ENCODE results near the gene PKHD1.

Gene PKHD1

GRCh38 chr6:51915098-51915497 lies 172.3 kb downstream of the PKHD1 start:
- ChIA-PET CTCF (no interaction called here), POLR2A (no interaction called here)
- no peak for DNase-seq (ENCODE audit: extremely low spot score)
- TF ChIP-seq CTBP1 (IDR thresholded peaks at IDR 0.05; ENCODE audit: borderline replicate concordance): no peak
- TF ChIP-seq L3MBTL2 (conservative IDR thresholded peaks at IDR 0.05): no peak
- TF ChIP-seq FOXK2 (IDR thresholded peaks at IDR 0.05): no peak
- TF ChIP-seq ELF4 (IDR thresholded peaks at IDR 0.05): no peak
- TF ChIP-seq ARNT (IDR thresholded peaks at IDR 0.05): no peak
- no peak for TF ChIP-seq SUZ12 (IDR thresholded peaks at IDR 0.05)
- no peak for TF ChIP-seq SP1 (IDR thresholded peaks at IDR 0.05)

DNA sequence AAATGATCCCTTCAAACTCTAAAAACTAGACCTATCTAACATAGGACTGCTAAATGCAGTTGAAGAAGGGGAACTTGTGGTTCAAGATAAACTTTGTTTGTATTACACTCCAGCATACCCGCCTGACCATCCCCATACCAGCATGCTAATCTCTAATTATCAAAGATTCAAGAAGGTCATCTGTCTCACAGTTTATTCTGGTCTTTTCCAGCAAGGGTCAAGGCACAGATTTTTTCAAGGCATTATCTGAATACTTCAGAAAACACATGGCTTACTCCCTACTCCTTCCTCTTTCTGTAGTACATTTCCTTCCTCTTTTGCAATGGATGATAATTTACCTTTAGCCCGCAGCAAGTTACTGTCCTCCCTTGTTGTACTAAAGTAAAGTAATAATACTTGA lies 174.1 kb downstream of the PKHD1 start:
- DNase-seq (ENCODE audit: extremely low spot score): no peak
- no peak for TF ChIP-seq FOXM1 (IDR thresholded peaks at IDR 0.05; ENCODE audit: borderline replicate concordance)
- TF ChIP-seq HDGF (IDR thresholded peaks at IDR 0.05; ENCODE audit: borderline replicate concordance): no peak
- no peak for TF ChIP-seq ZNF384 (IDR thresholded peaks at IDR 0.05)
- no peak for TF ChIP-seq LEF1 (IDR thresholded peaks at IDR 0.05; ENCODE audit: borderline replicate concordance)
- no peak for TF ChIP-seq SP1 (IDR thresholded peaks at IDR 0.05)
- no peak for TF ChIP-seq TARDBP (IDR thresholded peaks at IDR 0.05)
- no peak for TF ChIP-seq ELF4 (IDR thresholded peaks at IDR 0.05)
- TF ChIP-seq L3MBTL2 (conservative IDR thresholded peaks at IDR 0.05): no peak
- no peak for TF ChIP-seq CTBP1 (IDR thresholded peaks at IDR 0.05; ENCODE audit: borderline replicate concordance)
- TF ChIP-seq SUZ12 (IDR thresholded peaks at IDR 0.05): no peak
- no peak for TF ChIP-seq NFRKB (IDR thresholded peaks at IDR 0.05)
- TF ChIP-seq FOXK2 (IDR thresholded peaks at IDR 0.05): no peak
- ChIA-PET CTCF (no interaction called here), POLR2A (no interaction called here)

DNA sequence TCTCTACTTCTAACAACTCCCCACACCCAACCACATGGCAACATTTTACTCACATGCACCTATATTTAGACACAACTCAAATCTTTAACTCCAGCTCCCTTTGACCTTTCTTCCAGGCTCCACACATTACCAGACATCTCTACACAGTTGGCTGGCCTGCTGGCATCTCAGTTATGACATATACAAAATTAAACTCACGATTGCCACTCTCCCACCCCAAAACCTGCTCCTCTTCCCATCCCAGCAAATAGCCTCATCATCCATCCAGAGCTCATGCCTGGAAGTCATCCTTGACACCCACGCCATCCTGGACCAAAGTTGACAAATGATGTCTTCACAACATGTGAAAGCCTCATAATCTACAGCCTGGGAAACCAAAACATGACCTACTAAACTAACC lies 176.6 kb downstream of the PKHD1 start:
- TF ChIP-seq SUZ12 (IDR thresholded peaks at IDR 0.05) (no peak), LEF1 (IDR thresholded peaks at IDR 0.05; ENCODE audit: borderline replicate concordance) (no peak), SP1 (IDR thresholded peaks at IDR 0.05) (no peak), NFRKB (IDR thresholded peaks at IDR 0.05) (no peak), FOXK2 (IDR thresholded peaks at IDR 0.05) (no peak), BHLHE40 (IDR thresholded peaks at IDR 0.05; ENCODE audit: borderline replicate concordance) (no peak), FOXM1 (IDR thresholded peaks at IDR 0.05; ENCODE audit: borderline replicate concordance) (no peak), ARNT (IDR thresholded peaks at IDR 0.05) (no peak), ZNF384 (IDR thresholded peaks at IDR 0.05) (no peak), ELF4 (IDR thresholded peaks at IDR 0.05) (no peak), CTBP1 (IDR thresholded peaks at IDR 0.05; ENCODE audit: borderline replicate concordance) (no peak)
- no peak for DNase-seq (ENCODE audit: extremely low spot score)
- CTCF ChIA-PET: no interaction called here
- POLR2A ChIA-PET: no interaction called here

GRCh38 chr6:51908243-51908642 lies 179.2 kb downstream of the PKHD1 start:
- ChIA-PET CTCF (no interaction called here), POLR2A (no interaction called here)
- DNase-seq (ENCODE audit: extremely low spot score): no peak
- no peak for TF ChIP-seq PKNOX1 (IDR thresholded peaks at IDR 0.05)
- TF ChIP-seq CTBP1 (IDR thresholded peaks at IDR 0.05; ENCODE audit: borderline replicate concordance): no peak
- no peak for TF ChIP-seq ARNT (IDR thresholded peaks at IDR 0.05)
- no peak for TF ChIP-seq L3MBTL2 (conservative IDR thresholded peaks at IDR 0.05)
- TF ChIP-seq FOXK2 (IDR thresholded peaks at IDR 0.05): no peak
- no peak for TF ChIP-seq NFRKB (IDR thresholded peaks at IDR 0.05)
- no peak for TF ChIP-seq FOXM1 (IDR thresholded peaks at IDR 0.05; ENCODE audit: borderline replicate concordance)
- no peak for TF ChIP-seq FOXA1 (IDR thresholded peaks at IDR 0.05)
- TF ChIP-seq BHLHE40 (IDR thresholded peaks at IDR 0.05; ENCODE audit: borderline replicate concordance): no peak
- no peak for TF ChIP-seq HDGF (IDR thresholded peaks at IDR 0.05; ENCODE audit: borderline replicate concordance)
- TF ChIP-seq SP1 (IDR thresholded peaks at IDR 0.05): no peak
- TF ChIP-seq TARDBP (IDR thresholded peaks at IDR 0.05): no peak
- no peak for TF ChIP-seq ZNF384 (IDR thresholded peaks at IDR 0.05)

GRCh38 chr6:51901766-51902764 lies 185.3 kb downstream of the PKHD1 start:
- ChIA-PET CTCF (no interaction called here), POLR2A (no interaction called here)
- no peak for DNase-seq (ENCODE audit: extremely low spot score)
- TF ChIP-seq L3MBTL2 (conservative IDR thresholded peaks at IDR 0.05) (no peak), CTBP1 (IDR thresholded peaks at IDR 0.05; ENCODE audit: borderline replicate concordance) (no peak), PKNOX1 (IDR thresholded peaks at IDR 0.05) (no peak), FOXM1 (IDR thresholded peaks at IDR 0.05; ENCODE audit: borderline replicate concordance) (no peak), SP1 (IDR thresholded peaks at IDR 0.05) (no peak)

DNA sequence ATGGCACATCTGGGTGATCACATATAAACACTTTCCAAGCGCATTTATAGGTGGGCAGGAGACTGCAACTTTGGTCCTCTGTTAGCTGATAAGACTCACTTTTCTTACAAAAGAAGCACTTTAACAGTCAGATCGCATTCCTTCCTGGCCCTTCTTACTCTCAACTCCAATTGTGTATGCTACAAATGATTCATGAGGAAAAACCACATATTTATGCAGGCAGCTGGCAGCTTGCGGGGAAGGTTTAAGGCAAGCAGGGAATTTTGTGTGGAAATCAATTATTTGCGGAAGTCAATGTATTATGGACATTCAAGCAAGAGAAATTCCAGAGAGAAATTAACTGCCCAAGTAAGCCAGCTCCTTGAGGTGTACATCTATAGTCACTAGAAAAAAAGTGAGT lies 194.0 kb downstream of the PKHD1 start:
- CTCF ChIA-PET: no interaction called here
- no peak for TF ChIP-seq BHLHE40 (IDR thresholded peaks at IDR 0.05; ENCODE audit: borderline replicate concordance)
- no peak for TF ChIP-seq FOXA1 (IDR thresholded peaks at IDR 0.05)
- no peak for TF ChIP-seq FOXM1 (IDR thresholded peaks at IDR 0.05; ENCODE audit: borderline replicate concordance)
- no peak for TF ChIP-seq FOXK2 (IDR thresholded peaks at IDR 0.05)
- no peak for TF ChIP-seq ZNF384 (IDR thresholded peaks at IDR 0.05)
- no peak for TF ChIP-seq NFRKB (IDR thresholded peaks at IDR 0.05)
- no peak for TF ChIP-seq TARDBP (IDR thresholded peaks at IDR 0.05)
- TF ChIP-seq PKNOX1 (IDR thresholded peaks at IDR 0.05): no peak
- TF ChIP-seq LEF1 (IDR thresholded peaks at IDR 0.05; ENCODE audit: borderline replicate concordance): no peak
- TF ChIP-seq SP1 (IDR thresholded peaks at IDR 0.05): no peak
- no peak for TF ChIP-seq L3MBTL2 (conservative IDR thresholded peaks at IDR 0.05)
- no peak for TF ChIP-seq CTBP1 (IDR thresholded peaks at IDR 0.05; ENCODE audit: borderline replicate concordance)
- no peak for TF ChIP-seq ARNT (IDR thresholded peaks at IDR 0.05)
- TF ChIP-seq SUZ12 (IDR thresholded peaks at IDR 0.05): no peak
- no peak for TF ChIP-seq HDGF (IDR thresholded peaks at IDR 0.05; ENCODE audit: borderline replicate concordance)
- no peak for DNase-seq (ENCODE audit: extremely low spot score)
- POLR2A ChIA-PET: no interaction called here
